BJ (cell line): Measurements from ENCODE around the gene CHAF1A. TPM values are rescaled to one million over a fixed set of nuclear protein-coding genes. Genes with fewer than 3 reads are reported as not detected.

Experiments used
- CTCF ChIA-PET: fragments of 350-600 bp; formaldehyde crosslinking; extraction: SDS; loops from one replicate; lab custom pipeline; 2021; ENCODE audit warnings: antibody characterized with exemption, inconsistent platforms; lab: Yijun Ruan, JAX
- POLR2A ChIA-PET: fragments of 300-600 bp; sonication (Branson Sonifier 250); formaldehyde crosslinking; extraction: SDS; loops from one replicate; lab custom pipeline; 2021; ENCODE audit warnings: antibody characterized with exemption; lab: Charles Lee
- DNase-seq: peaks from one replicate; pipeline ENCODE4 v3.0.0-alpha.2; 2011; ENCODE audit warnings: low read depth
- H3K27me3 ChIP-seq: 2 replicates; pipeline ENCODE4 v1.6.0; 2011; ENCODE audit warnings: low read length; ENCODE audit not compliant: control insufficient read depth, insufficient read depth
- H3K36me3 ChIP-seq: 2 replicates; pipeline ENCODE4 v1.5.1; 2011; ENCODE audit warnings: low read length; ENCODE audit not compliant: control insufficient read depth, insufficient read depth
- H3K4me3 ChIP-seq: 2 replicates; pipeline ENCODE4 v1.5.1; 2011; ENCODE audit warnings: low read depth, mild to moderate bottlenecking, control low read depth, low read length
- polyA plus RNA-seq: library from polyadenylated mRNA; depleted of rRNA; stranded (reverse); fragments of >200 nt; gene quantifications from 2 replicates; pipeline ENCODE4 v1.2.3, GENCODE V29; 2011
- TF ChIP-seq, protein P1 (sequence below): IDR thresholded peaks from 2 replicates; pipeline ENCODE4 v1.5.1; 2011; ENCODE audit warnings: low read depth, mild to moderate bottlenecking, control low read depth, inconsistent platforms, low read length, moderate library complexity; ENCODE audit not compliant: insufficient read depth

Gene CHAF1A
- polyA plus RNA-seq, 1 experiment = 11.4 TPM

- H3K27me3 ChIP-seq = no peaks in the 10 kb centered on the region
- no peak overlapping the region for H3K4me3 ChIP-seq
- H3K36me3 ChIP-seq = peaks cover 38% of the 10 kb centered on the region
- ChIA-PET POLR2A (interaction anchor here (0.6 to 2.0 kb wide), 2 partner anchors 13 to 18 kb away, joined by 4 to 8 read pairs; partner anchors contain the start of gene HDGFL2), CTCF (no interaction called here)
- DNase-seq = no peak
- TF ChIP-seq, protein P1, sequence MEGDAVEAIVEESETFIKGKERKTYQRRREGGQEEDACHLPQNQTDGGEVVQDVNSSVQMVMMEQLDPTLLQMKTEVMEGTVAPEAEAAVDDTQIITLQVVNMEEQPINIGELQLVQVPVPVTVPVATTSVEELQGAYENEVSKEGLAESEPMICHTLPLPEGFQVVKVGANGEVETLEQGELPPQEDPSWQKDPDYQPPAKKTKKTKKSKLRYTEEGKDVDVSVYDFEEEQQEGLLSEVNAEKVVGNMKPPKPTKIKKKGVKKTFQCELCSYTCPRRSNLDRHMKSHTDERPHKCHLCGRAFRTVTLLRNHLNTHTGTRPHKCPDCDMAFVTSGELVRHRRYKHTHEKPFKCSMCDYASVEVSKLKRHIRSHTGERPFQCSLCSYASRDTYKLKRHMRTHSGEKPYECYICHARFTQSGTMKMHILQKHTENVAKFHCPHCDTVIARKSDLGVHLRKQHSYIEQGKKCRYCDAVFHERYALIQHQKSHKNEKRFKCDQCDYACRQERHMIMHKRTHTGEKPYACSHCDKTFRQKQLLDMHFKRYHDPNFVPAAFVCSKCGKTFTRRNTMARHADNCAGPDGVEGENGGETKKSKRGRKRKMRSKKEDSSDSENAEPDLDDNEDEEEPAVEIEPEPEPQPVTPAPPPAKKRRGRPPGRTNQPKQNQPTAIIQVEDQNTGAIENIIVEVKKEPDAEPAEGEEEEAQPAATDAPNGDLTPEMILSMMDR = no peak
Observed at GRCh38 chr19:4453232-4454179, 51.1 kb downstream of the CHAF1A start.

GRCh38 chr19:4454747-4455718, 52.6 kb downstream of the CHAF1A start:
- DNase-seq = peak; percentile 31
- POLR2A ChIA-PET = interaction anchor here (0.6 to 2.0 kb wide), 2 partner anchors 17 to 35 kb away, joined by 4 to 8 read pairs; partner anchors contain the start of gene HDGFL2
- peaks cover 29% of the 10 kb centered on the region for H3K36me3 ChIP-seq
- TF ChIP-seq, protein P1 = no peak
- CTCF ChIA-PET = interaction anchor here (0.9 to 1.5 kb wide), 4 partner anchors 26 to 80 kb away, joined by 3 to 5 read pairs (median 3); no protein-coding TSS in a partner anchor
- no peaks in the 10 kb centered on the region for H3K27me3 ChIP-seq
- H3K4me3 ChIP-seq = peak overlapping the region; percentile 74

DNA sequence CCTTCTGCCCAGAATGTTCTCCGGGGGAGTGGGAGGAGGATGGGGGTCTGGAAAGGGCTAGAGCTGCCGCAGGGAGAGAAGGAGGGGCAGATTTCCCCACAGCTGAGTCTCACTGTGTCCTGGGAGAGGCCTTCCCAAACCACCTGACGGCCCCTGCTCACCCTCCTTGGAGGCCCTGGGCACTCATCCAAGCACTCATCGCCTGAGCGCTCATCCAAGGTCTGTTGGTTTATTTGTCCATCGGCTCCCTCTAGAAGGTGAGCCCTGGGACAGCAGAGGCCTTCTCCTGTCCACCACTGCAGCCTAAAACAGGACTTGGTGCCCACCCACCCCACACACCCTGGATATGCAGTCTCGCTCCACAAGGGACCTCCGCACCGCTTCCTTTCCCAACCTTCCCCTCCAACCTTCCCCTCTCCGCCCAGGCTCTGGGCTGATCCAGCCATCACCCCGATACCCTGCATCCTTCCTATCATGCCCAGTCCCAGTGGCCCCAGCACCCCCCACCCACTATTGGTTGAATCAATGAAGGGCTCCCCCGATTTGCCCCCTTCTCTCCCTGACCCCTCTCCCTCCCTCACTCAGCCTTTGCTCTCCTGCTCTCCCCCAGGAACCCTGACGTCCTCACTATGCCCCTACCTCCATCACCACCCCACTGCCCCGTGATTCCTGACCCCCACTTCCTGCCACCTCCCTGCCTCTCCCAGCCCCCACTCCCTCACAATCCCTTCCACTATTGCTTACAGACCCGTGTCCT, 53.5 kb downstream of the CHAF1A start:
- peak overlapping the region; percentile 74 for H3K4me3 ChIP-seq
- CTCF ChIA-PET = interaction anchor here (0.6 to 1.5 kb wide), 7 partner anchors 27 to 80 kb away, joined by 3 to 5 read pairs (median 3); partner anchors contain the start of genes CHAF1A and SH3GL1
- no peaks in the 10 kb centered on the region for H3K27me3 ChIP-seq
- TF ChIP-seq, protein P1 = peak; percentile 20; the same call in 1 of the 2 replicates
- POLR2A ChIA-PET = interaction anchor here (0.6 to 2.0 kb wide), 3 partner anchors 16 to 36 kb away, joined by 4 to 8 read pairs (median 6); partner anchors contain the start of gene HDGFL2
- peak; percentile 14 for DNase-seq
- H3K36me3 ChIP-seq = peaks cover 27% of the 10 kb centered on the region

DNA sequence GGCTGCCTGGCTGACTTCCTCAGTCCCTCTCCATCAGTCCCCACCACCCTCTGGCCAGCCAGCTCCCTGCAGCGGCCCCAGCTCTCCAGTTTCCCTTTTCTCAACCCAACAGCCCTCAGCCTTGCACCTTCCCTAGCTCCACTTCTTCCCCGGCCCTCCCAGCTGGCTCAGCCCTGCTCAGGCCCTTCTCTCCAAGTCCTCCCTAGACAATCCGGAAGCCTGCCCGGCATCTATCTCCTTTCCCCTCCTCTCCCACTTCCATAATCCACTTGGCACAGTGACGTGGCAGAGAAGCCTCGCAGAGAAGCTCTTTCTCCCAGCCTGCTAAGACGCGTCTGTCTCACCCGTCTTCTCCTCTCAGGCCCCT, 54.0 kb downstream of the CHAF1A start:
- ChIA-PET POLR2A (interaction anchor here (1.4 kb wide), 1 partner anchor 15 kb away, joined by 6 read pairs; no protein-coding TSS in a partner anchor), CTCF (interaction anchor here (0.6 to 1.4 kb wide), 5 partner anchors 16 to 180 kb away, joined by 3 to 4 read pairs (median 3); partner anchors contain the start of genes CHAF1A and SH3GL1)
- TF ChIP-seq, protein P1 = no peak

More for the DNA sequence above, 54.0 kb downstream of the CHAF1A start:
- H3K27me3 ChIP-seq = no peaks in the 10 kb centered on the region
- H3K4me3 ChIP-seq = peak overlapping the region; percentile 74
- DNase-seq = no peak
- peaks cover 23% of the 10 kb centered on the region for H3K36me3 ChIP-seq
